Activated naive CD8-positive, alpha-beta T cell treated with anti-CD3 and anti-CD28 coated beads, Interleukin-2, amount 10 ng/mL, durations not matched to agents 7 days and 5 days (primary cell): ENCODE measurements around the gene ASPA. TPM values are rescaled to one million over a fixed set of nuclear protein-coding genes. Genes with fewer than 3 reads are reported as not detected.

ENCODE experiments used
- ATAC-seq: fragments of 150-1000 bp; cut with Tn5 transposase; one replicate; pipeline ENCODE4 v1.10.0; 2021; ENCODE audit warnings: low read depth, moderate library complexity
- POLR2A ChIA-PET: fragments of 350-600 bp; sonication (Branson Sonifier 250); formaldehyde crosslinking; loops from one replicate; lab custom pipeline; 2021; ENCODE audit warnings: antibody characterized with exemption; lab: Charles Lee
- DNase-seq: peaks from one replicate; pipeline ENCODE4 v3.0.0; 2021
- H3K27ac Mint-ChIP-seq: one replicate; pipeline ENCODE4 v1.8.0; 2022; ENCODE audit warnings: mild to moderate bottlenecking, mixed read lengths
- H3K27me3 Mint-ChIP-seq: one replicate; pipeline ENCODE4 v1.8.0; 2022; ENCODE audit warnings: mild to moderate bottlenecking, moderate library complexity, mixed read lengths
- H3K36me3 Mint-ChIP-seq: one replicate; pipeline ENCODE4 v1.8.0; 2021; ENCODE audit warnings: mild to moderate bottlenecking, mixed read lengths
- H3K4me1 Mint-ChIP-seq: one replicate; pipeline ENCODE4 v1.8.0; 2021; ENCODE audit warnings: mixed read lengths
- H3K4me3 Mint-ChIP-seq: one replicate; pipeline ENCODE4 v1.8.0; 2022; ENCODE audit warnings: mild to moderate bottlenecking, moderate library complexity, mixed read lengths
- H3K9me3 Mint-ChIP-seq: one replicate; pipeline ENCODE4 v1.8.0; 2021; ENCODE audit warnings: mixed read lengths
- total RNA-seq, 2 experiments: library from RNA; stranded (reverse); gene quantifications; one replicate each; pipeline ENCODE4 v1.2.3, GENCODE V29; 2021

The ASPA gene
- total RNA-seq, 2 experiments from 2014 or later = not detected

DNA sequence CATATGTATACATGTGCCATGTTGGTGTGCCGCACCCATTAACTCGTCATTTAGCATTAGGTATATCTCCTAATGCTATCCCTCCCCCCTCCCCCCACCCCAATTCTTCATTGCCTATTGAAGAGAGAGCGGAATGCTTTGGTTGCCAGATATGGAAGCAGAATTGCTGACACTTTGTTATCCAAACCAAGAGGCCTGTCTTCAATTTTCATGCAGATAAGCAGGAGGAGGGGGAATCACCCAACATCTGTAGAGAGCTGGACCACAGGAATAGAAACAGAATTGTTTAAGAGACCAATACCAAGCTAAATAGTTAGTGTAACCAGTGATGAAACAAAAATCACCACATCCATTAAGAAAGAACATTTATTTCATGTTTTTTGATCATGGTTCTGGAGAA is 7.1 kb downstream of the ASPA start:
- H3K9me3 Mint-ChIP-seq = no peaks in the 10 kb centered on the region
- no peaks in the 10 kb centered on the region for H3K4me1 Mint-ChIP-seq
- peaks cover 24% of the 10 kb centered on the region for H3K27me3 Mint-ChIP-seq
- DNase-seq (no peak), ATAC-seq (no peak)
- POLR2A ChIA-PET = no interaction called here
- no peaks in the 10 kb centered on the region for H3K36me3 Mint-ChIP-seq
- no peak overlapping the region for H3K4me3 Mint-ChIP-seq
- no peak overlapping the region for H3K27ac Mint-ChIP-seq

DNA sequence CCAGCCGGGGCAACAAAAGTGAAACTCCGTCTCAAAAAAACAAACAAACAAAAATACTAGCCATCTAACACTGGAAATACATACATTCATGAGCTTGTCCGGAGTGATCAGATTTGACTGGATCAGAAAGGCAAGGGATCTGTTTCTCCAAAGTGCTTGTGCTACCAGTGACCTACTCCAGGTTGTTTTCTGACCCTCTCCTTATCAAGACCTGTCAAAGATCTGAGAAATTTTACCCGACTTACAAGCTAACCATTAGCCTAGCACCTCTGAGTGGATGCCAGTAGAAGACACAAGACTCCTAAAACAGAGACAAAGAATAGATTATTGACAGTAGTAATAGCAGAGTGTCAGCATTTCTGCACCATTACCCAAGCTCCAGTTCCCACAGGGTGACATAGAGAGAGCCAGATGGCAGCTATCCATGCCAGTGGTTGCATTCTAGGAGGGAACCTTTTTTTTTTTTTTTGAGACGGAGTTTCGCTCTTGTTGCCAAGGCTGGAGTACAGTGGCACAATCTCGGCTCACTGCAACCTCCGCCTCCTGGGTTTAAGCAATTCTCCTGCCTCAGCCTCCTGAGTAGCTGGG is 9.8 kb downstream of the ASPA start:
- H3K27ac Mint-ChIP-seq = no peak overlapping the region
- ATAC-seq (no peak), DNase-seq (no peak)
- no peaks in the 10 kb centered on the region for H3K36me3 Mint-ChIP-seq
- no peak overlapping the region for H3K4me3 Mint-ChIP-seq
- no peaks in the 10 kb centered on the region for H3K9me3 Mint-ChIP-seq
- peaks cover 30% of the 10 kb centered on the region for H3K27me3 Mint-ChIP-seq
- H3K4me1 Mint-ChIP-seq = no peaks in the 10 kb centered on the region
- POLR2A ChIA-PET = no interaction called here

DNA sequence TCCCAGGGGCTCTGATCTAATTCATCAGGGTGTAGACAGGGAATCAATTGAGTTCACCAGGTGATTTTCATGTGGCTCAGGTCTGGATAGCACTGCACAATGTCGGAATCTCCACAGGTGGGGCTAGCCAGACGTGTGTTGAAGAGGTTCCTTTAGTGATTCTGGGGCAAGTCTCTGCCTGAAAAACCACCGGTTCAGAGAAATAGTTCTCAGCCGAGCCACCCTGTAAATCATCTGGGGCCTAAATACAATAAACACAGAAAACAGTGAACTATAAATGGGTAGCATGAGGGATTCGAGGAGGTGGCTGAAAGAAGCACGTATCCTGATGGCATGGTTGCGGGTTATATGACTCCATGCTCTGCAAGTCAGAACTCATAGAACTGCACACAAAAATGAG is 21.3 kb downstream of the ASPA start:
- DNase-seq = no peak
- H3K4me1 Mint-ChIP-seq = no peaks in the 10 kb centered on the region
- POLR2A ChIA-PET = no interaction called here
- H3K36me3 Mint-ChIP-seq = no peaks in the 10 kb centered on the region
- H3K27ac Mint-ChIP-seq = no peak overlapping the region
- no peaks in the 10 kb centered on the region for H3K9me3 Mint-ChIP-seq
- no peak overlapping the region for H3K4me3 Mint-ChIP-seq
- ATAC-seq = no peak
- no peaks in the 10 kb centered on the region for H3K27me3 Mint-ChIP-seq

DNA sequence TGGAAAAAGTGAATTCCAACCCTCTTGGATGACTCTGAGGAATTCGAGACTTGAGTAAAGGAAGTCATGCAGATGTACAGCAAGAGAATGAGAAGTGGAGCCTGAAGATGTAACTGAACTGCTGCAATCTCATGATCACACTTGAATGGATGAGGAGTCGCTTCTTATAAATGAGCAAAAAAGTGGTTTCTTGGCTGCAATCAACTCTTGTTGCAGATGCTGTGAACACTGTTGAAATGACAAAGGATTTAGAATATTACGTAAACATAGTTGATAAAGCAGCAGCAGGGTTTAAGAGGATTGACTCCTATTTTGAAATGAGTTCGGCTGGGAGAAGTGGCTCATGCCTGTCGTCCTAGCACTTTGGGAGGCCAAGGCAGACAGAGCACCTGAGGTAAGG is 25.5 kb downstream of the ASPA start:
- H3K36me3 Mint-ChIP-seq = no peaks in the 10 kb centered on the region
- DNase-seq (no peak), ATAC-seq (no peak)
- no peaks in the 10 kb centered on the region for H3K4me1 Mint-ChIP-seq
- H3K27me3 Mint-ChIP-seq = no peaks in the 10 kb centered on the region
- POLR2A ChIA-PET = no interaction called here
- no peak overlapping the region for H3K4me3 Mint-ChIP-seq
- H3K9me3 Mint-ChIP-seq = no peaks in the 10 kb centered on the region
- H3K27ac Mint-ChIP-seq = no peak overlapping the region

DNA sequence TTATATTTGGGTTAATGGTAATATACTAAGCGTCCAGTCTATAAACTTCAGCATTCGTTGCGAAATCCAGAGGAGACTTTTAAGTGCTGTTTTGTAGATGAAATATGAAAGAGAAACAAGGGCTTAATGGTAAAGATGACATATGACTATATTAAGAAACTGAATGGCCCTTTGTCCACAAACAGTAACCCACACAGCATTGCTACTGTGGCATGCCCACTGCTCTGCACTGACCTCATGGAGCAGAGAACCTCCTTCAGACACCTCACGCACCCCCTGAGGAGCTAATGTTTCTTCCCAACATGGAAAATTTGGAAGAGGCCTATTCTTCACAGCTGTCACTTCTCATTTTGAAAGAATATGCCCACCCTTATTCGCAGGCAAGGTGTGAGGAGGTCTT is 26.7 kb downstream of the ASPA start:
- DNase-seq (no peak), ATAC-seq (no peak)
- Mint-ChIP-seq H3K27me3 (no peaks in the 10 kb centered on the region), H3K4me3 (no peak overlapping the region), H3K27ac (no peak overlapping the region), H3K36me3 (no peaks in the 10 kb centered on the region), H3K4me1 (no peaks in the 10 kb centered on the region), H3K9me3 (no peaks in the 10 kb centered on the region)
- POLR2A ChIA-PET = no interaction called here

- no peak for DNase-seq
- H3K27ac Mint-ChIP-seq = no peak overlapping the region
- no peaks in the 10 kb centered on the region for H3K27me3 Mint-ChIP-seq
- POLR2A ChIA-PET = no interaction called here
- no peak overlapping the region for H3K4me3 Mint-ChIP-seq
- H3K4me1 Mint-ChIP-seq = no peaks in the 10 kb centered on the region
- no peaks in the 10 kb centered on the region for H3K9me3 Mint-ChIP-seq
- no peak for ATAC-seq
- no peaks in the 10 kb centered on the region for H3K36me3 Mint-ChIP-seq
Observed at GRCh38 chr17:3503285-3503684, 27.5 kb downstream of the ASPA start.

DNA sequence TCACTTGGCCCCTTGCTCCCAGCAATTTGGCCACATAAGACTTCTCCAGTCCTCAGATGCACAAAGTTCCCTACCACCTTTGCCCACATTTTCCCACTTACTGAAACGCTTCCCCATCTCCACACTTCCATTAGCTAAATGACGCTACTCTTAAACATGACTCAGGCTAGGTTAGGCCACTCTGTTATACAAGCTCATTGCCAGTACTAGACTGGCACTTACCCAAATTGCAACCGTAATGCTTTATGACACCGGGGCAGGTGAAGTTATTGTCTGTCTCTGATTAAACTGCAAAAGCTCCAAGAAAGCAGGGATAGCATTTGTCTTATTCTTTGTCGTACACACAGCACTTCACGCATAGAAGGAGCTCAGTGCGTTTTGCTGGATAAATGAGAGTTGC is 29.2 kb downstream of the ASPA start:
- H3K27ac Mint-ChIP-seq = no peak overlapping the region
- no peaks in the 10 kb centered on the region for H3K27me3 Mint-ChIP-seq
- no peaks in the 10 kb centered on the region for H3K36me3 Mint-ChIP-seq
- no peaks in the 10 kb centered on the region for H3K4me1 Mint-ChIP-seq
- POLR2A ChIA-PET = no interaction called here
- DNase-seq (no peak), ATAC-seq (no peak)
- H3K9me3 Mint-ChIP-seq = peaks cover 2% of the 10 kb centered on the region
- no peak overlapping the region for H3K4me3 Mint-ChIP-seq

DNA sequence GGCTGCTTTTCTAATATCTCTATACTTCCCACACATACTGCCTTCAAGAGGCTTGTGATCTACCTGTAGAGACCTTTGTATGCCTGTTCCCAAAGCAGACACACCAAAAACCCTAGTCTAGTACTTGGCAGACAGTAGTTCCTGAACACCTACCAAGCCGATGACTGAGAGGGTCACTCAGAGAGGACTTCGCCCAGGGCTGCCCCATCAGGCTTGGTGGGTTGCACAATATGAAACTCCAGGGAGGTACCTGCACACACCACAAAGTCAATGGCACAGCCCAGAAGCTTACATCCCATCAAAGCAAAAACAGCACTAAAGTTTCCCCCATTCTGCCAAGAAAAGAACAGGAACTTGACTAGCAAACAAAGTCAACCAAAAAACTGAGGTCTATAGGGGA is 30.3 kb downstream of the ASPA start:
- Mint-ChIP-seq H3K27ac (no peak overlapping the region), H3K9me3 (peaks cover 2% of the 10 kb centered on the region), H3K4me3 (no peak overlapping the region), H3K36me3 (no peaks in the 10 kb centered on the region), H3K4me1 (no peaks in the 10 kb centered on the region), H3K27me3 (no peaks in the 10 kb centered on the region)
- ATAC-seq = no peak
- DNase-seq = no peak
- POLR2A ChIA-PET = no interaction called here

DNA sequence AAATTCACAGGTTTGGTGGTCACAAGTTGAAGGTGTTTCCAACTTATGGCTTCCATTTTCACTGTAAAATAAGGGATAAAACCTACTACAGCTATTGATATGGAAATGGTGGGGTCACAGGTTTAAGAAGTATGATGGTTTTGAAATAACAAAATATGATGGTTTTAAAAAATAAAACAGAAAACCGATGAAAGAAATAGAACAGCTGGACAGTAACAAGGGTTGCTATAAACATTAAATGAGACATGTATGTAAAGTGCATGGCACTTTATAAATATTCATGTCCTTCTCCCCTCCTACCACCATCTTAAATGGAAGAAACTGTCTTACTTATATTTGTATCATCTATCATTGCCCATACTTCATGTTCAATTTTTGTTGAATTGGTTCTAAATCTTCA is 31.3 kb downstream of the ASPA start:
- DNase-seq = no peak
- POLR2A ChIA-PET = no interaction called here
- no peaks in the 10 kb centered on the region for H3K27me3 Mint-ChIP-seq
- no peaks in the 10 kb centered on the region for H3K4me1 Mint-ChIP-seq
- no peak for ATAC-seq
- H3K27ac Mint-ChIP-seq = no peak overlapping the region
- H3K9me3 Mint-ChIP-seq = peaks cover 2% of the 10 kb centered on the region
- H3K4me3 Mint-ChIP-seq = no peak overlapping the region
- H3K36me3 Mint-ChIP-seq = no peaks in the 10 kb centered on the region

DNA sequence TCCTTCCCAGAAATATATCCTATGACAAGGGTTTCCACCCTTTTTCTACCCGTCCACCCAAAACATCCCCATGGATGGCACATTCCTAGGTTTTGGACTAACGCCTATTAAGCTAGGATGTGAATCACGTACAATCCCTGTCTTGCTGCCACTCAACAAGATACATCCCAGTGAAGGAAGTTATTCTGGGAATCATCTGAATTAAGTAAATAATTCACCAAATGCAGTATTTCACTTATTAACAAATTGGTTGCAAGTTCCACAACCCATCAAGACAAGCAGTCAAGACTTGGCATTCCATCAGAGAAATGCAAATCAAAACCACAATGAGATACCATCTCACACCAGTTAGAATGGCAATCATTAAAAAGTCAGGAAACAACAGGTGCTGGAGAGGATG is 32.1 kb downstream of the ASPA start:
- no peak overlapping the region for H3K27ac Mint-ChIP-seq
- no peak overlapping the region for H3K4me3 Mint-ChIP-seq
- no peaks in the 10 kb centered on the region for H3K4me1 Mint-ChIP-seq
- no peaks in the 10 kb centered on the region for H3K27me3 Mint-ChIP-seq
- peaks cover 2% of the 10 kb centered on the region for H3K9me3 Mint-ChIP-seq
- no peak for DNase-seq
- POLR2A ChIA-PET = no interaction called here
- no peak for ATAC-seq
- no peaks in the 10 kb centered on the region for H3K36me3 Mint-ChIP-seq

DNA sequence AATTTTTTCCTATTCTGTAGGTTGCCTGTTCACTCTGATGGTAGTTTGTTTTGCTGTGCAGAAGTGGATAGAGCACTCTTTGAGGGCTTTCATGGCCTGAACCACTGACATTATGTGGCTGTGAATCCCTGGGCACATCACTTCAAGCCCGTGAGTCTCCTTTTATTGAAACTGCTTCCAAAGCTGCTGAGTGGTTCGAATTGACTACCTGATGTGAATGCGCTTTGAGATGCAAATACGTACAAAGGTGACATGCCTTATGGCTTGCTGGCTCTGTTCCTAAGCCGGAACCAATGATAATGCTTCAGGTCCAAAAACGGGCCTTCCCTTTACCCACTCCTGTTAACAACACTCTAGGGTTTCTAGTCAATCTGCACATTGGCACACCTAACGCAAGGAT is 34.3 kb downstream of the ASPA start:
- POLR2A ChIA-PET = no interaction called here
- ATAC-seq = no peak

DNA sequence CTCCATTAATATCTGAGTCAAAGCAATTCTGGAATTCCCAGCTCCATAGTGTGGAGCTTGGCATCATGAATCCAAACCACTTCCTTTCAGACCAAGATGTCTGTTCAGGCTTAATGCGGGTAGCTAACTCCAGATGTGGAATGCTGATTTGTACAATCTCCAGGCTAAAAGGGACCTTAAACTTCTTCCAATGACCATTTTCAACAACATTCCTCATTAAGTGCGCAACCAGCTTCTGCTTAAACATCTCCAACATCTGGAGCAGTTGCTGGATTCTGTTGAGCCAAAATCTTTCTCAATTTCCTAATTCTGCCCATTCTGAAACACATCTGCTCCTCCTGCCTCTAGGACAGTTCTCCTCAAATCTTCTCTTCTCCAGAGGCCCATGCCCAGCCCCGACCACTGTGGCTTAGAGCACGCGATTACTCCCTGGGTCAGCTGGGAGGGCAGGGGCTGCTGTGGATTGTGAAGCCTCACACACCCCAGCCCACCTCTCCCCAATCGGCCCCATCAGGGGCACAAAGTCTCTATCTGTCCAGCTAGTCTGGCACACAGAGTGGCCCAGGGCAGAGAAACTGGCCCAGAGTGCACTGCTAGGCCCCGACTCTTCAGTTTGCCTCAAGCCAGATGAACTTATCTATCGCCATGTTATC is 36.2 kb downstream of the ASPA start:
- H3K4me3 Mint-ChIP-seq = no peak overlapping the region
- DNase-seq (no peak), ATAC-seq (no peak)
- H3K36me3 Mint-ChIP-seq = no peaks in the 10 kb centered on the region
- H3K27me3 Mint-ChIP-seq = no peaks in the 10 kb centered on the region
- H3K4me1 Mint-ChIP-seq = no peaks in the 10 kb centered on the region
- no peak overlapping the region for H3K27ac Mint-ChIP-seq
- H3K9me3 Mint-ChIP-seq = peaks cover 2% of the 10 kb centered on the region
- POLR2A ChIA-PET = no interaction called here

More for the DNA sequence above, 34.3 kb downstream of the ASPA start:
- Mint-ChIP-seq H3K27me3 (no peaks in the 10 kb centered on the region), H3K36me3 (no peaks in the 10 kb centered on the region), H3K27ac (no peak overlapping the region), H3K4me3 (no peak overlapping the region), H3K4me1 (no peaks in the 10 kb centered on the region), H3K9me3 (peaks cover 2% of the 10 kb centered on the region)
- no peak for DNase-seq

DNA sequence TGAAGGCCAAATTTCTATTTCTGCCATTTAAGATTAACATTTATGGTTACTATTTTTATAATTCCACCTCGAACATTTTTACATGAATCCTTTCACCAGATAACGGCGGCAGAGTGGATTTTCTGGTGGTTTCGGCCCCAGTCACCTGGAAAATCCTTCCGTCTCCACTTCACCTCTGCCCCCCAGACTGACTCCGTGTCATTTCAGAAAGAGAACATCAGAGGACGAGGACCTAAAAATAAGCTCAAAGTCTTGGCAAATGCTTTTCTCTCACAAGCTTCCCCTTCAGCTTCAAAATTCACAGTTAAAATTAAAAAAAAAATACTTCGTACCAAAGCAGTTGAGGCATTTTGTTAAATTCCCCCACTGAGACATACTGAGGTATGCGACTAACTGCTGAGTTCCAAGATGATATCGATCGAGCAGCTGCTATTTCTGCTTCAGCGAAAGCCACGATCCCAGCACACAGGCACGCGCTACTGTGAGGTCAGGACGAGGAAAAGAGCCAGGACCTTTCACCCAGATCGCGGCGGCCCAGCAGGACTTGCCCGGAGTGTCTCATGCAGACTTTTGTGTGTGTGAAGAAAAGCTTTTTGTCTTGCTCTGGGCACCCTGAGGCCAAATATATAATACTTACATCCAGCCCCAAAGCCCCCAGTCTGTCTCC is 36.8 kb downstream of the ASPA start:
- POLR2A ChIA-PET = no interaction called here
- no peaks in the 10 kb centered on the region for H3K4me1 Mint-ChIP-seq

GRCh38 chr17:3513305-3514035 is 37.7 kb downstream of the ASPA start:
- Mint-ChIP-seq H3K27me3 (no peaks in the 10 kb centered on the region), H3K36me3 (no peaks in the 10 kb centered on the region), H3K27ac (no peak overlapping the region), H3K4me3 (peak overlapping the region; percentile 42), H3K9me3 (peaks cover 2% of the 10 kb centered on the region), H3K4me1 (no peaks in the 10 kb centered on the region)
- no peak for DNase-seq
- ATAC-seq = no peak
- POLR2A ChIA-PET = no interaction called here

More for the DNA sequence above, 36.8 kb downstream of the ASPA start:
- ATAC-seq (no peak), DNase-seq (no peak)
- no peak overlapping the region for H3K4me3 Mint-ChIP-seq
- H3K36me3 Mint-ChIP-seq = no peaks in the 10 kb centered on the region
- H3K9me3 Mint-ChIP-seq = peaks cover 2% of the 10 kb centered on the region
- no peak overlapping the region for H3K27ac Mint-ChIP-seq
- H3K27me3 Mint-ChIP-seq = no peaks in the 10 kb centered on the region
